Sigmoid colon (tissue), 4 donors: ENCODE measurements around the gene RUNX2.

Source experiments
- EP300 ChIP-seq, 4 donors: sonication (generic); formaldehyde crosslinking; IDR thresholded peaks; one replicate each; pipeline ENCODE4 v1.6.1; 2017; ENCODE audit warnings: antibody characterized with exemption in 4 of 4
- TF ChIP-seq, protein P1 (sequence below), 4 experiments: fragments of 450-650 bp in 3 of 4; fragments of 200-600 bp in 1 of 4; IDR thresholded peaks; one replicate each; pipeline ENCODE4 v1.5.1; 2016 to 2019; ENCODE audit warnings: antibody characterized with exemption in 4 of 4, mild to moderate bottlenecking in 3 of 4, moderate library complexity in 2 of 4

DNA sequence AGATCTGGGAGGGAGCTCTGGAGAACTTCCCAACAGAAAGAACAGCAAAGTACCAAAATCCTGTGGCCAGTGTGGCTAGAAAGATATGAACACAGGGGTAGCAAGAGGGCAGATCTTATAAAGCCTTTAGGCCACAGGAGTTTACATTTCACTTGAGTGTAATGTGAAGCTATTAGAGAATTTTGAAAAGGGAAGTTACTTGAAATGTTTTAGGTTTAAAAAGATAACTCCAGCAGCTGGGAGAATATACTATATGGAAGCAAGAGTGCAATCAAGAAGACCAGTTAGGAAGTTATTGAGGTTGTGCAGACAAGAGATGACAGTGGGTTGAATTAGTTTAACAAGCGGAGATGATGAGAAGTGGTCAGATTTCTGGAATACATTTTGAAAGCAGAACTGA is 41.7 kb downstream of the RUNX2 start:
- TF ChIP-seq, protein P1, sequence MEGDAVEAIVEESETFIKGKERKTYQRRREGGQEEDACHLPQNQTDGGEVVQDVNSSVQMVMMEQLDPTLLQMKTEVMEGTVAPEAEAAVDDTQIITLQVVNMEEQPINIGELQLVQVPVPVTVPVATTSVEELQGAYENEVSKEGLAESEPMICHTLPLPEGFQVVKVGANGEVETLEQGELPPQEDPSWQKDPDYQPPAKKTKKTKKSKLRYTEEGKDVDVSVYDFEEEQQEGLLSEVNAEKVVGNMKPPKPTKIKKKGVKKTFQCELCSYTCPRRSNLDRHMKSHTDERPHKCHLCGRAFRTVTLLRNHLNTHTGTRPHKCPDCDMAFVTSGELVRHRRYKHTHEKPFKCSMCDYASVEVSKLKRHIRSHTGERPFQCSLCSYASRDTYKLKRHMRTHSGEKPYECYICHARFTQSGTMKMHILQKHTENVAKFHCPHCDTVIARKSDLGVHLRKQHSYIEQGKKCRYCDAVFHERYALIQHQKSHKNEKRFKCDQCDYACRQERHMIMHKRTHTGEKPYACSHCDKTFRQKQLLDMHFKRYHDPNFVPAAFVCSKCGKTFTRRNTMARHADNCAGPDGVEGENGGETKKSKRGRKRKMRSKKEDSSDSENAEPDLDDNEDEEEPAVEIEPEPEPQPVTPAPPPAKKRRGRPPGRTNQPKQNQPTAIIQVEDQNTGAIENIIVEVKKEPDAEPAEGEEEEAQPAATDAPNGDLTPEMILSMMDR (IDR thresholded peaks at IDR 0.05) = no peak
- no peak for TF ChIP-seq EP300 (IDR thresholded peaks at IDR 0.05)
